Stimulated activated CD4-positive, alpha-beta T cell treated with anti-CD3 and anti-CD28 coated beads, Interleukin-1b, Interleukin-23, amount 100 ng/mL, for 1 hour (primary cell): ENCODE data around the gene AHNAK.
A peak's percentile ranks its signal among the peaks of the same experiment; 100 is the strongest.
"Not testable (repeated sequence)": the region's sequence is repeated elsewhere in the genome, so short reads cannot be mapped to it uniquely, and the experiment has no call there.

ENCODE experiments used
- DNase-seq, 2 donors: peaks; one replicate each; pipeline ENCODE4 v3.0.0-alpha.2; 2020; ENCODE audit warnings: low read depth in 2 of 2

Gene AHNAK

DNA sequence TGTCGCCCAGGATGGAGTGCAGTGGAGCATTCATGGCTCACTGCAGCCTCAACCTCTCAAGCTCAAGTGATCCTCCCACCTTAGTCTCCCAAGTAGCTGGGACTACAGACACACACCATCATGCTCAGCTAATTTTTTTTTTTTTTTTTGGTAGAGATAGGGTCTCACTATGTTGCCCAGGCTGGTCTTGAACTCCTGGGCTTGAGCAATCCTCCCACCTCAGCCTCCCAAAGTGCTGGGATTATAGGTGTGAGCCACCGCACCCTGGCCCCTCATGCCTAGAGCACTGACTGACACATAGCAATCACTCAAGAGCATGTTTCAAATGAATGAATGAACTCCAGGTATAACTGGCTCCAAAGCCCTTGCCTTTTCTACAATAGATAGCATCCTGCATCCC, 3.9 kb upstream of the AHNAK start:
- not testable (repeated sequence) for DNase-seq

GRCh38 chr11:62548545-62549335, 2.1 kb upstream of the AHNAK start:
- DNase-seq, result no peak

DNA sequence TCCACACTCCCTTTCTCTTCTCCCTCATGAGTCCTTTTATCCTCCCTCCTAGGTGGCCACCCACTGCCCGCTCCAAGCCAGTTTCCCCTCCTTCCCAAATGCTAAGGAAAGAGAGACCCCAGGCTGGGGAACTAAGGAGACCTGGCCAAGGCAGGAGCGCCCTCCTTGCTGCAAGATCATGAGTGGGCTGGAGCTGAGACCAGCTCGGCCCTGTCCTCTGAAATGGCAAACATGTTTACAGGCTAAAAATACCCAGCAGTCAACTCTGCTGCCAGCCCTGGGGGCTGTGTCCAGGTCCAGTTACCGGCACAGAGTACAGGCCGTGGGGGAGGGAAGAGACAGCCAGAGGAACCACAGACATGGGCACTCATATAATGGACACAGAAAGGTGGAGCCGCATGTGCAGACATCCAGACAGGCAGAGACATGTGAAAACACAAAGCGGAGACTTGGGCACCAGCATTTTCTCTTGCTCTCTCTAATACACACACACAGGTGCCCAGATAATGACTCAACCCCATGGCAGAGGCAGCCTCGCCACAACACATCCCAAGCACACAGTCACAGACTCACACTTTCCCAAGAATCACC, 1.2 kb upstream of the AHNAK start:
- DNase-seq, result no peak

DNA sequence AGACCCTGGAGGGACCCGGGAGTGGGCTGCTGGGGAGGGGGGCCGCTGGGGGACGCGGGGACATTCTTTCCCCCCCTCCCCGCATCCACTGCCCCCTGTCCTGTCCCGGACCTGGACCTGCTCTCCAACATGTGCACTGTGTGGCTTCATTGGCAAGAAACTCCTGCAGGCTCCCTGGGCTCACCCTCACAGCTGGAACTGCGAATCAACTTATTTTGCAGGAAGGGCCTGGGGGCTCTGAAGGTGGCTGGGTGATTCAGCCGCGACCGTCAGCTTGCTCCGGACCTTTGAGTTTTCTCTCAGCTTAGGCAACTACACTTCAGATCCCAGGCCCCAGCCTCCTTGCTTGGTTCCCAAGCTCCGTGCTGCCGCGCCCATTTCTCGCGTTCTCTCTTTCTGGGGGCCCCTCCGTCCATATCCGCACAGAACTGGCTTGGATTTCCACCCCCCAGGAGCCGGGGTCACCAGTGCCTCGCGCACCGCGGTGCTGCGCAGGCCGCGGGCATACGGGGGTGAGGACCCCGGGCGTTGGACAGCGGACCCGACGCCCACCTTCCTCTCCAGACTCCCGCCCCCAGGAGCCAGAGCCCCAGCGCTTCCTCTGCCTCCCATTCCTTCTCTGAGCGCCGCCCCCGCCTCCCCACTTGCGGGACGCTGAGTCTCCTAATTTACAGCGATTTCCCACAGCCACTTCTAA, 471 bp upstream of the AHNAK start:
- DNase-seq, result no peak

DNA sequence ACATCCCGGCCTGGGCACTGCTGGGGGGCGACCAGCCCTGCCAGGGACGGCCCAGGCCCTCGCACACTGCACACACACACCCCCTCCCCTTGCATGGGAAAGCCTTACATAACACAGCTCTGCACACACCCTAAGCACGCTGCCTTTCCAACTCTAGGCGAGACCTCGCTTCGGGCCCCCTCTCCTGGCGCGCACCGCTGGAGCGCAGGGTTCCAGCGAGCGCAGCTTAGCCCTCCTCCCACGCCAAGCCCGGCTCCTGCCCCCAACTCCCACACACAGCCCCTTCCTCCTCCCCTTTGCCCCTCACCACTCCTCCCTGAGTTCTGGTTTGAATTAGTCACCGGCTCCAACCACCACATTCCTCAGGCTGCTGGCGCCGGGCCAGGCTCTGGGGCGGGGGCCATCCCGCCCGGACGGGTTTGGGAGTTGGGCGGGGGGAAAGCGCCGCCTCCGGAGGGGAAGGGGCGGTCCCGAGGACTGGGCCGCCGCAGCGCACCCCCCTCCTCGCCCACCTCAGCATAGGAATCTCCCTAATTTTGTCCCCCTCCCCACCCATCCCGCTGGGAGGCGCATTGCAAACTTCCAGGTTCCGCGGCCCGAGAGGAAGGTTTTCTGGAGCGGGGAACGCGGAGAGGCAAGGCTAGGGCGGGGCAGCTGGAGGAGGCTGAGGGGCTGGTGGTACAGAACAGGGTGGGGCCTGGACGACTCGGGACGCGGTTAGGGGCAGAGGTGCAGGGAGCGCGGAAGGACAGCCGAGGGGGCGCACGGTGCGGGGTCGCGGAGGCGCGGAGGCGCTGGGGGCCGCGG, 966 bp downstream of the AHNAK start:
- peak in 1 of 2 donors; percentile 28 for DNase-seq

GRCh38 chr11:62544581-62545436, 1.8 kb downstream of the AHNAK start:
- DNase-seq, result no peak

DNA sequence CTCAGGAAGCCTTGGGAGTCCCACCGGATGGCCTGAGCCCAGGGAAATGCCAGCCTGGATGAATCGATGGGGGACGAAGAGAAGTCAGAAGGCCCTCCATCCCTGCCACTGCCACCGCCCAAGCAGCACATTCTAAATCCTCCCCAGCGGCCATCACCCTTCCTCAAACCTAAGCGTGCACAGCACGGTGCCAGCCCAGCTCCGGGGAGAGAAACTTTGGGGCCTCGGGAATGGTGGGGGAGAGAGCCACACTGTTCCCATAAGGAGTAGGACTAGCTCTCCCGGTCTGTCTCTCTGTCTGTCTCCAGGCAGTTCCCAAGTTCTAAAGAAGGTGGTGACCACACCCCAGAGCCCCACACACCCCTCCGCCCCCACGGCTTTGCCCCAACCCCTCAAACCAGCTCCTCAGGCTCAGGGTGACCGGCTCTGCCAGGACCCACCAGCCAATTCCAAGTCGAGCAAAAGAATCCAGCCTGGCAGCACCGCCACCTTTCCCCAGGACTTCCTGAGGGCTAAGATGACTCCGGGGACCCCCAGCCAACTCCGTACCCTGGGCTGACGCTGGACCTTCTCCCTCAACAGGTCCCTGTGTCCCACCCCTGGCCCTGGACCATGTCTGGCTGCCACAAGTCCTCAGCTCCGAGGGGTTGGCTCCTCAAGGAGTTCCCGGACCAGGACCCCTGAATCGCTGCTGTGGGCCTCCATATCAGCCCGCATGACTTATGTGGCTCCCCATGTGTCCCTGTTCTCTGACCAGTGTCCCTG, 2.7 kb downstream of the AHNAK start:
- no peak for DNase-seq

GRCh38 chr11:62542750-62543567, 3.6 kb downstream of the AHNAK start:
- DNase-seq, result peak; percentile 49 to 63

- no peak for DNase-seq
Observed at GRCh38 chr11:62542111-62542745, 4.4 kb downstream of the AHNAK start.

DNA sequence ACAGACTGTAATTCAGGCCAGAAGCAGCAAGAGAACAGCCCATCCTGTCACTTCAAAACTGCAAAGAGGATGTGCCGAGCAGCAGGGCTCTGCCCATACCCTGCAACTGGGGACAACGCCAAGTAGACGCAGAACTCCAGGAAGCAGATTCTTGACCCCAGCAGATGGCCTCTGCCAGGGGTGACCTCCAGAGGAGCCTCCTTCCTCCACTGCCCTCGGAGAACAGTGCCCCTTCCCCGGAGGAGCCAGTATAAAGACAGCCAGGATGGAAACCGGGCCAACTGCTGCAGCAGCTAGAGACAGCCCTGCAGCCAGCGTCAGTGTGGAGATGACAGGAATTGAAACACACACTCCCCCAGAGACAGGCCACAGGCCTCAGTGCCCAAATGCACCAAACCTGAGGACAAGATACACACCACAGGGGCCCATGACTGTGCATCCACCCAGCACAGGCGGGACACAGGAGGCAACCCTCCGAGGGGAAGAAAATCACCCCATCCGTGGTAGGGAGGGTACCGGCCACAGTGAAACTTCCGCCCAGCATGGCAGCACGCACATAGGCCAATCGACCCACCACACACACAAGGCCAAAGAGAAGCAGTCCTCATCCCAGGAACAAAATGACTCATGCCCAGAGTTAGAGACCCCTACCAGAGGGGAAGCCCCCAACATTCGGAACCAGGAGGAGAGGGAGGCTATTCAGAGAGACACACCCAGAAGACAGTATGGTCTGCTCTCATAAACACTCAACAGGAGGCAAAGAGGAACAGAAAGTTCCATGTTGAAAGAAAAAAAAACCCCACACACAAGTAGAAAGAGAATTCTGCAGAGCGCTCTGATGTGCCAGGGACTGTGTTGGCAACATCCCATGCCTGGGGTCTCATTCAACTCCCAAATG, 5.6 kb downstream of the AHNAK start:
- DNase-seq, result no peak

DNA sequence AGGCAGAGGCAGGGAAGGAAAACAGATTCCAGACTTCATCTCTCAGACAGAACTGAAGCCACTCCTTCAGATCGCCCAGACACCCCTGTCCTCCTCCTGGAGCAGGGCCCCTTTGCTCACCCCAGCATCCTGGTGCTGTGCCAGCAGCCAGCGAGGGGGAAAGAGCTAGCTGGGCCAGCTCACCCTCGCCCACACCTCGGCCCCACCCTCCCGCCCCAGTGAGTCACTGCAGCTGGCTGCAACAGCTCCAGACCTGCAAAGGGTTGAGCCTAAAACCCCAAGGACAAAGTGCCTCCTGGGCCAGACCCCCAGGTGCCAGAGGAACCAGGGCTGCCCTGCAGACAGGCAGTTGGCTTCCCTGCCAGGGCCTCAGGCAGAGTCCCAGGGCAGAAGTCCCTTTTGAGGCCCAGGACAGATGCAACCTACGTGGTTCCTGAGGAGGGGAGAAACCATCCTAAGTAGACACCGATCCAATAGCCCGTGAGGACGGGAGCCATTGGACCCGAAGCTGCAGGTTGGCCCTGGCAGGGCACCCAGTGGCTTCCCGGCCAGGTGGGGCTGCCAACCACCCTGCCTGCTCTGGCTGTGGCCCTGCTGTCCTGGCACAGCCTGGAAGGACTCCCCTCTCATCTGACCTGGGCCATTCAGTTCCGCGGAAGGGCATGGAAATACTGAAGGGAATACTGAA, 7.2 kb downstream of the AHNAK start:
- DNase-seq, result no peak

- no peak for DNase-seq
Observed at GRCh38 chr11:62538470-62539237, 8.0 kb downstream of the AHNAK start.

GRCh38 chr11:62536301-62536957, 10.2 kb downstream of the AHNAK start:
- DNase-seq, result no peak

GRCh38 chr11:62535802-62536201, 10.8 kb downstream of the AHNAK start:
- DNase-seq, result no peak

GRCh38 chr11:62534779-62535545, 11.6 kb downstream of the AHNAK start:
- DNase-seq, result no peak
